GM23248 (cell line): ENCODE results near the gene CDR2L. TPM values are rescaled to one million over a fixed set of nuclear protein-coding genes. Genes with fewer than 3 reads are reported as not detected.

Experiments used
- DNase-seq: peaks from one replicate; pipeline ENCODE4 v3.0.0-alpha.2; 2015
- H2AFZ ChIP-seq: fragments of 200-600 bp; sonication (generic); 2 replicates; pipeline ENCODE4 v1.6.1; 2016; ENCODE audit warnings: antibody characterized with exemption
- H3F3A ChIP-seq: fragments of 200-600 bp; sonication (generic); 2 replicates; pipeline ENCODE4 v1.6.1; 2016; ENCODE audit warnings: mild to moderate bottlenecking, antibody characterized with exemption, mixed run types; ENCODE audit not compliant: insufficient read depth
- H3K27ac ChIP-seq: fragments of 200-600 bp; sonication (generic); 2 replicates; pipeline ENCODE4 v1.5.1; 2016; ENCODE audit warnings: mild to moderate bottlenecking
- H3K27me3 ChIP-seq: fragments of 200-600 bp; sonication (generic); replicated peaks from 2 replicates; pipeline ENCODE4 v1.6.1; 2016; ENCODE audit warnings: mild to moderate bottlenecking; ENCODE audit not compliant: insufficient read depth
- H3K36me3 ChIP-seq: fragments of 200-600 bp; sonication (generic); 2 replicates; pipeline ENCODE4 v1.6.1; 2016; ENCODE audit warnings: low read depth, mild to moderate bottlenecking
- H3K4me1 ChIP-seq: fragments of 200-600 bp; sonication (generic); 2 replicates; pipeline ENCODE4 v1.6.1; 2016; ENCODE audit warnings: mild to moderate bottlenecking; ENCODE audit not compliant: insufficient read depth
- H3K4me2 ChIP-seq: fragments of 200-600 bp; sonication (generic); one replicate; pipeline ENCODE4 v1.6.1; 2016; ENCODE audit warnings: mild to moderate bottlenecking; ENCODE audit not compliant: unreplicated experiment
- H3K4me3 ChIP-seq: fragments of 200-600 bp; sonication (generic); 2 replicates; pipeline ENCODE4 v1.5.1; 2016; ENCODE audit warnings: mild to moderate bottlenecking
- H3K79me2 ChIP-seq: fragments of 200-600 bp; sonication (generic); 2 replicates; pipeline ENCODE4 v1.6.1; 2016; ENCODE audit warnings: mild to moderate bottlenecking; ENCODE audit not compliant: insufficient read depth
- H3K9ac ChIP-seq: fragments of 200-600 bp; sonication (generic); 2 replicates; pipeline ENCODE4 v1.6.1; 2016; ENCODE audit warnings: mild to moderate bottlenecking
- H3K9me2 ChIP-seq: fragments of 200-600 bp; sonication (generic); 2 replicates; pipeline ENCODE4 v1.6.1; 2016; ENCODE audit warnings: mixed run types, mild to moderate bottlenecking, moderate library complexity; ENCODE audit not compliant: insufficient read depth
- H3K9me3 ChIP-seq: fragments of 200-600 bp; sonication (generic); one replicate; pipeline ENCODE4 v1.6.1; 2017; ENCODE audit warnings: low read depth
- H4K20me1 ChIP-seq: fragments of 200-600 bp; sonication (generic); 2 replicates; pipeline ENCODE4 v1.6.0; 2016; ENCODE audit not compliant: insufficient read depth
- EZH2 ChIP-seq: fragments of 200-600 bp; sonication (generic); IDR thresholded peaks from 2 replicates; pipeline ENCODE4 v1.6.1; 2018; ENCODE audit warnings: antibody characterized with exemption, mild to moderate bottlenecking; ENCODE audit not compliant: insufficient read depth, poor library complexity, severe bottlenecking
- EZH2phosphoT487 ChIP-seq: fragments of 200-600 bp; sonication (generic); IDR thresholded peaks from 2 replicates; pipeline ENCODE4 v1.6.1; 2018; ENCODE audit warnings: antibody characterized with exemption, moderate library complexity, mild to moderate bottlenecking, low read depth; ENCODE audit not compliant: insufficient read depth
- WGBS, 2 experiments: methylation state at CpG; one replicate each; pipeline ENCODE4 v1.1.6; 2015 to 2017; ENCODE audit warnings: low lambda C conversion rate in 2 of 2, low coverage in 1 of 2; ENCODE audit errors: missing lambda C conversion rate in 2 of 2; 5-methylcytosine and 5-hydroxymethylcytosine counted together
- in situ Hi-C: fragments of 300-500 bp; cut with MboI; formaldehyde crosslinking; loops from 2 replicates; pipeline ENCODE4 v1.15.0; 2020
- polyA plus RNA-seq: library from polyadenylated mRNA; unstranded; fragments of >200 nt; fragmentation: Nextera tagmentation; extraction: Ambion mirVana; gene quantifications from 2 replicates; pipeline ENCODE4 v1.2.1, GENCODE V29; 2016
- total RNA-seq: library from RNA; depleted of rRNA; stranded (reverse); fragments of >200 nt; shearing (Covaris generic); gene quantifications from 2 replicates; pipeline ENCODE4 v1.2.3, GENCODE V29; 2014

CDR2L gene
- total and polyA plus RNA-seq, 2 experiments from 2014 or later = 18.0 to 23.9 TPM

- TF ChIP-seq EZH2phosphoT487 (no peak), EZH2 (no peak)
- H3K9me3 ChIP-seq = no peaks in the 10 kb centered on the region
- H4K20me1 ChIP-seq = no peaks in the 10 kb centered on the region
- H3K79me2 ChIP-seq = no peaks in the 10 kb centered on the region
- no peak overlapping the region for H3K4me3 ChIP-seq
- no peak overlapping the region for H3K4me2 ChIP-seq
- H3F3A ChIP-seq = no peaks in the 10 kb centered on the region
- no peaks in the 10 kb centered on the region for H3K36me3 ChIP-seq
- no peaks in the 10 kb centered on the region for H3K4me1 ChIP-seq
- H3K27ac ChIP-seq = no peak overlapping the region
- H2AFZ ChIP-seq = no peak overlapping the region
- H3K9ac ChIP-seq = no peak overlapping the region
- WGBS, 2 experiments = 47 to 49% methylated on average over 24 of the region's 24 CpGs
- in situ Hi-C loops = no loop called here
- peaks cover 12% of the 10 kb centered on the region; the same call in 1 of the 2 replicates for H3K27me3 ChIP-seq
- H3K9me2 ChIP-seq = no peaks in the 10 kb centered on the region
- no peak for DNase-seq
Observed at GRCh38 chr17:74952431-74953133, 34.9 kb upstream of the CDR2L start.

- H3K79me2 ChIP-seq = no peaks in the 10 kb centered on the region
- no peak overlapping the region for H3K27ac ChIP-seq
- no peak overlapping the region for H2AFZ ChIP-seq
- H4K20me1 ChIP-seq = no peaks in the 10 kb centered on the region
- TF ChIP-seq EZH2 = no peak
- TF ChIP-seq EZH2phosphoT487 = no peak
- H3F3A ChIP-seq = no peaks in the 10 kb centered on the region
- no peaks in the 10 kb centered on the region for H3K36me3 ChIP-seq
- H3K4me3 ChIP-seq = no peak overlapping the region
- H3K27me3 ChIP-seq = peaks cover 12% of the 10 kb centered on the region; the same call in 1 of the 2 replicates
- H3K9me2 ChIP-seq = no peaks in the 10 kb centered on the region
- no peak for DNase-seq
- H3K9me3 ChIP-seq = no peaks in the 10 kb centered on the region
- H3K4me2 ChIP-seq = no peak overlapping the region
- 80 to 84% methylated on average over 10 of the region's 11 CpGs for WGBS, 2 experiments
- H3K9ac ChIP-seq = no peak overlapping the region
- in situ Hi-C loops = no loop called here
- H3K4me1 ChIP-seq = no peaks in the 10 kb centered on the region
Observed at GRCh38 chr17:74953134-74953687, 34.2 kb upstream of the CDR2L start.

- WGBS, 2 experiments = 71 to 76% methylated on average over 15 of the region's 15 CpGs
- H3K9me2 ChIP-seq = no peaks in the 10 kb centered on the region
- no peak overlapping the region for H3K4me2 ChIP-seq
- peaks cover 4% of the 10 kb centered on the region; the same call in 1 of the 2 replicates for H3K27me3 ChIP-seq
- H3K36me3 ChIP-seq = no peaks in the 10 kb centered on the region
- DNase-seq = no peak
- H3K4me1 ChIP-seq = no peaks in the 10 kb centered on the region
- H2AFZ ChIP-seq = no peak overlapping the region
- H3K27ac ChIP-seq = no peak overlapping the region
- H3K4me3 ChIP-seq = no peak overlapping the region
- no peaks in the 10 kb centered on the region for H3K79me2 ChIP-seq
- H4K20me1 ChIP-seq = no peaks in the 10 kb centered on the region
- TF ChIP-seq EZH2phosphoT487 (no peak), EZH2 (no peak)
- H3K9me3 ChIP-seq = no peaks in the 10 kb centered on the region
- H3K9ac ChIP-seq = no peak overlapping the region
- in situ Hi-C loops = no loop called here
- H3F3A ChIP-seq = no peaks in the 10 kb centered on the region
Observed at GRCh38 chr17:74954115-74954514, 33.3 kb upstream of the CDR2L start.

GRCh38 chr17:74954665-74955421, 32.6 kb upstream of the CDR2L start:
- no peaks in the 10 kb centered on the region for H3K79me2 ChIP-seq
- H3F3A ChIP-seq = no peaks in the 10 kb centered on the region
- in situ Hi-C loops = no loop called here
- no peaks in the 10 kb centered on the region for H3K9me2 ChIP-seq
- TF ChIP-seq EZH2phosphoT487 (no peak), EZH2 (no peak)
- H3K4me2 ChIP-seq = no peak overlapping the region
- H3K9ac ChIP-seq = no peak overlapping the region
- H3K4me1 ChIP-seq = no peaks in the 10 kb centered on the region
- 54% methylated on average over 13 of the region's 13 CpGs for WGBS, 2 experiments
- H3K27ac ChIP-seq = no peak overlapping the region
- H2AFZ ChIP-seq = no peak overlapping the region
- no peaks in the 10 kb centered on the region for H3K27me3 ChIP-seq
- H3K36me3 ChIP-seq = no peaks in the 10 kb centered on the region
- H4K20me1 ChIP-seq = no peaks in the 10 kb centered on the region
- no peak for DNase-seq
- H3K4me3 ChIP-seq = no peak overlapping the region
- no peaks in the 10 kb centered on the region for H3K9me3 ChIP-seq
